ENCODE results near the gene MACC1. TPM values are rescaled to one million over a fixed set of nuclear protein-coding genes. Genes with fewer than 3 reads are reported as not detected.

The MACC1 gene, protein sequence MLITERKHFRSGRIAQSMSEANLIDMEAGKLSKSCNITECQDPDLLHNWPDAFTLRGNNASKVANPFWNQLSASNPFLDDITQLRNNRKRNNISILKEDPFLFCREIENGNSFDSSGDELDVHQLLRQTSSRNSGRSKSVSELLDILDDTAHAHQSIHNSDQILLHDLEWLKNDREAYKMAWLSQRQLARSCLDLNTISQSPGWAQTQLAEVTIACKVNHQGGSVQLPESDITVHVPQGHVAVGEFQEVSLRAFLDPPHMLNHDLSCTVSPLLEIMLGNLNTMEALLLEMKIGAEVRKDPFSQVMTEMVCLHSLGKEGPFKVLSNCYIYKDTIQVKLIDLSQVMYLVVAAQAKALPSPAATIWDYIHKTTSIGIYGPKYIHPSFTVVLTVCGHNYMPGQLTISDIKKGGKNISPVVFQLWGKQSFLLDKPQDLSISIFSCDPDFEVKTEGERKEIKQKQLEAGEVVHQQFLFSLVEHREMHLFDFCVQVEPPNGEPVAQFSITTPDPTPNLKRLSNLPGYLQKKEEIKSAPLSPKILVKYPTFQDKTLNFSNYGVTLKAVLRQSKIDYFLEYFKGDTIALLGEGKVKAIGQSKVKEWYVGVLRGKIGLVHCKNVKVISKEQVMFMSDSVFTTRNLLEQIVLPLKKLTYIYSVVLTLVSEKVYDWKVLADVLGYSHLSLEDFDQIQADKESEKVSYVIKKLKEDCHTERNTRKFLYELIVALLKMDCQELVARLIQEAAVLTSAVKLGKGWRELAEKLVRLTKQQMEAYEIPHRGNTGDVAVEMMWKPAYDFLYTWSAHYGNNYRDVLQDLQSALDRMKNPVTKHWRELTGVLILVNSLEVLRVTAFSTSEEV
- 0.16 and 0.38 TPM in 2 replicates for total RNA-seq

DNA sequence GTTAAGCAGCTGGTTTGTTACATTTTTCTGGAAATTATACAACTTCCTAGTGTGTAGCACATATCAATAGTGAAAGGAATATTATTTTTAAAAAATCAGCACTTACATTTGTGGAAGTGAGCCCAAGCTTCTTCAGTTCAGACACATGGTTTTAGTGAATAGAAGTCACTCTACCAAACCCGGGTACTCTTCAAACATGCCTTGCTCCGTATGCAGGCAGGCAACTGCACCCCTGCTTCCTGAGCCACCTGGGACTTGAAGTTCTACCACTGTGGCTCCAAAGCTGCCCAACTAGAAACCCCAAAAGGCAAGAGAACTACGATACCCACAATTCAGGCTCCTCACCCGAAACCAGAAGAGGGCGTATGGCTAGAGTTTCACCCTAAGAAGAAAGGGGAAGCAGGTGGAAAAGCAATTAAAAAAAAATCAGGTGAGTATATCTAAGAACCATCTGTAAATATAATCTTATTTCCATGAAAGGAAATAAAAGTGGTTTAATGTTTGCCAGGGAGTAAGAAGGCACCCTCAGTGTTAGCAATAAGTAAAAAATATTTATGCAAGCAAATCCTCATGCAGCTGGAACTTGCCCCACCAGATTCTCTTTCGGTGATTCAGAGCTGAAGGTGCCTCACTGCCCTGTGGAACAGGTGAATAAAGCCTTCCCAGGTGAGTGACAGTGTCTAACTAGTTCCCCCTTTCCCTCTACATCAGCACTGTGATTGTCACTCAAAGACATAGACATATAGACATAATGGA lies at the start of gene MACC1:
TSS of gene MACC1 (minus strand) at position 192 of the 756 bp plus-strand sequence. CDS start 55,522 bp downstream, outside the sequence.

Other genes with a start within 250 kb of the MACC1 start
- gene ITGB8, start 113.5 kb upstream of the MACC1 start, total RNA-seq: 14.7 and 46.4 TPM in 2 replicates